Measurements from ENCODE around the gene PLXNA4.

- TF ChIP-seq CTCF (IDR thresholded peaks at IDR 0.05) (no peak), POLR2AphosphoS5 (IDR thresholded peaks at IDR 0.05) (no peak)
Measured at GRCh38 chr7:132458729-132459128, 117.5 kb downstream of the PLXNA4 start.
